GM19455 (cell line): ENCODE results near the gene KCNJ12.
"Not testable (repeated sequence)": the region's sequence is repeated elsewhere in the genome, so short reads cannot be mapped to it uniquely, and the experiment has no call there.

Experiments
- ATAC-seq: cut with Tn5 transposase; IDR thresholded peaks from one replicate; pipeline ENCODE4 v1.9.1; 2021; ENCODE audit not compliant: unreplicated experiment

The KCNJ12 gene

GRCh38 chr17:21418446-21419298, 42.5 kb downstream of the KCNJ12 start:
- no peak for ATAC-seq

GRCh38 chr17:21419299-21420239, 43.4 kb downstream of the KCNJ12 start:
- no peak for ATAC-seq

GRCh38 chr17:21420503-21421090, 44.4 kb downstream of the KCNJ12 start:
- not testable (repeated sequence) for ATAC-seq

GRCh38 chr17:21421421-21422310, 45.5 kb downstream of the KCNJ12 start:
- ATAC-seq: not testable (repeated sequence)

- not testable (repeated sequence) for ATAC-seq
Measured at GRCh38 chr17:21422311-21423189, 46.4 kb downstream of the KCNJ12 start.

GRCh38 chr17:21423190-21423493, 47.0 kb downstream of the KCNJ12 start:
- ATAC-seq: not testable (repeated sequence)

- ATAC-seq: not testable (repeated sequence)
Measured at GRCh38 chr17:21424697-21425096, 48.5 kb downstream of the KCNJ12 start.

- no peak for ATAC-seq
Measured at GRCh38 chr17:21425321-21425720, 49.2 kb downstream of the KCNJ12 start.

- no peak for ATAC-seq
Measured at GRCh38 chr17:21425736-21426135, 49.6 kb downstream of the KCNJ12 start.

- not testable (repeated sequence) for ATAC-seq
Measured at GRCh38 chr17:21426246-21426645, 50.1 kb downstream of the KCNJ12 start.

- ATAC-seq: not testable (repeated sequence)
Measured at GRCh38 chr17:21426876-21427275, 50.7 kb downstream of the KCNJ12 start.

GRCh38 chr17:21427727-21428126, 51.6 kb downstream of the KCNJ12 start:
- ATAC-seq: not testable (repeated sequence)

GRCh38 chr17:21428752-21429424, 52.7 kb downstream of the KCNJ12 start:
- not testable (repeated sequence) for ATAC-seq

GRCh38 chr17:21429921-21430628, 53.9 kb downstream of the KCNJ12 start:
- ATAC-seq: not testable (repeated sequence)

- ATAC-seq: not testable (repeated sequence)
Measured at GRCh38 chr17:21433971-21434370, 57.8 kb downstream of the KCNJ12 start.

- not testable (repeated sequence) for ATAC-seq
Measured at GRCh38 chr17:21434976-21435375, 58.8 kb downstream of the KCNJ12 start.

- ATAC-seq: not testable (repeated sequence)
Measured at GRCh38 chr17:21436481-21436880, 60.3 kb downstream of the KCNJ12 start.
